ENCODE results near the gene CENPT. TPM values are rescaled to one million over a fixed set of nuclear protein-coding genes. Genes with fewer than 3 reads are reported as not detected.

The CENPT gene
- total and polyA plus RNA-seq, 2 donors from 2014 or later = 25.3 to 42.5 TPM

DNA sequence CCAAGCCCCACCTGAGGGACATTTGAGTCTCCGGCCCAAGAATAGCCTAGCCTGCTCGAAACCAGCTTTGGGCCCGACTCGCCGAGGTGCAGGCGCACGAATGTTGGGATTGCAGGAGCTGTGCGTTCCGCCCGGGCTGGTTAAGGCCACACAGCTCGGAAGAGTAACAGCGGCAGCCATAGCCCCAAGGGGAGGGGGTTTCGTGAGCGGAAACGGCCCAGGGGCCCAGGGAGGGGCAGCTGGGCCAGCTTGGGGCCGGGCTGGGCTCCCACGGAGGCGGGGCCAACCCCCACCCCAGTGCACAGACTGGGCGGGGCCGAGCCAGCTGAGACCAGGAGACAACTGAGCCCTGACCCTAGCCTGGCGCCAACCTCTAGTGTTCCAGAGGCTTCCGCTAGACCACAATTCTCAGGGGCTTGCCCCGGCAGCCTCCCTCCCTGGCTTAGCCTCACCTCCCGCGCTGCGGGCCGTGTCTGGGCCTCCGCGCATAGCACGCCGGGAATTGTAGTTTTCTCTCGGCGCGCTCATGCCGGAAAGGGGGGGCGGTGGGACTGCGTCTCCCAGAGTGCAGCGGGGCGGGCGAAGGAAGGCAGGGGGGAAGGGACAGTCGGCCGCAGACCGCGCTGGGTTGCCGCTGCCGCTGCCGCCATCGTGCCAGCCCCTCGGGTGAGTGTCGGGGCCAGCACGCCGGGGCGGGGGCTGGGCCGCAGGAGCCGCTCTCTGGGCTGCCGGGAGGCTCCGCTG lies 1.0 kb downstream of the CENPT start, which contains the start of gene NUTF2:
NUTF2 (plus strand) TSS at position 614 of the 744 bp plus-strand sequence. CDS start 18,198 bp downstream, outside the sequence.
- H3K4me1 ChIP-seq (ENCODE audit: control insufficient read depth in 2 of 3, insufficient read depth in 2 of 3, low read depth in 1 of 3, low read length in 3 of 3) = peaks cover 14 to 40% (median 34%) of the 10 kb centered on the region in 3 donors
- H3K27me3 ChIP-seq (ENCODE audit: control insufficient read depth, insufficient read depth, low read length) = no peaks in the 10 kb centered on the region
- peak within 1 kb of the TSS; percentile 91 to 98 for H3K27ac ChIP-seq (ENCODE audit: low read depth in 2 of 2, low read length in 2 of 2)
- intact Hi-C loops (cut with DNase I) = no loop called here
- H3K9me3 ChIP-seq (ENCODE audit: control insufficient read depth in 2 of 3, insufficient read depth in 1 of 3, low read length in 3 of 3) = no peaks in the 10 kb centered on the region
- TF ChIP-seq, protein P1, sequence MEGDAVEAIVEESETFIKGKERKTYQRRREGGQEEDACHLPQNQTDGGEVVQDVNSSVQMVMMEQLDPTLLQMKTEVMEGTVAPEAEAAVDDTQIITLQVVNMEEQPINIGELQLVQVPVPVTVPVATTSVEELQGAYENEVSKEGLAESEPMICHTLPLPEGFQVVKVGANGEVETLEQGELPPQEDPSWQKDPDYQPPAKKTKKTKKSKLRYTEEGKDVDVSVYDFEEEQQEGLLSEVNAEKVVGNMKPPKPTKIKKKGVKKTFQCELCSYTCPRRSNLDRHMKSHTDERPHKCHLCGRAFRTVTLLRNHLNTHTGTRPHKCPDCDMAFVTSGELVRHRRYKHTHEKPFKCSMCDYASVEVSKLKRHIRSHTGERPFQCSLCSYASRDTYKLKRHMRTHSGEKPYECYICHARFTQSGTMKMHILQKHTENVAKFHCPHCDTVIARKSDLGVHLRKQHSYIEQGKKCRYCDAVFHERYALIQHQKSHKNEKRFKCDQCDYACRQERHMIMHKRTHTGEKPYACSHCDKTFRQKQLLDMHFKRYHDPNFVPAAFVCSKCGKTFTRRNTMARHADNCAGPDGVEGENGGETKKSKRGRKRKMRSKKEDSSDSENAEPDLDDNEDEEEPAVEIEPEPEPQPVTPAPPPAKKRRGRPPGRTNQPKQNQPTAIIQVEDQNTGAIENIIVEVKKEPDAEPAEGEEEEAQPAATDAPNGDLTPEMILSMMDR (IDR thresholded peaks at IDR 0.05; ENCODE audit: borderline replicate concordance, extremely low read depth, insufficient read depth) = peak; percentile 10
- DNase-seq = peak; percentile 98 to 99 (median 98)
- FAIRE-seq = no peak
- peak within 1 kb of the TSS; percentile 59 to 88 (median 88) for H3K9ac ChIP-seq (ENCODE audit: low read length in 3 of 3)
- peak within 1 kb of the TSS; percentile 71 to 83 (median 79) for H3K4me3 ChIP-seq (ENCODE audit: low read length in 3 of 3)
- no peaks in the 10 kb centered on the region for H3K36me3 ChIP-seq (ENCODE audit: control insufficient read depth in 2 of 3, insufficient read depth in 3 of 3, low read length in 3 of 3)

- Histone ChIP-seq H3K9ac (ENCODE audit: low read length in 3 of 3) (peak overlapping the region; percentile 59 to 88 (median 74)), H3K36me3 (ENCODE audit: control insufficient read depth in 2 of 3, insufficient read depth in 3 of 3, low read length in 3 of 3) (no peaks in the 10 kb centered on the region), H3K27me3 (ENCODE audit: control insufficient read depth, insufficient read depth, low read length) (no peaks in the 10 kb centered on the region), H3K9me3 (ENCODE audit: control insufficient read depth in 2 of 3, insufficient read depth in 1 of 3, low read length in 3 of 3) (no peaks in the 10 kb centered on the region), H3K4me3 (ENCODE audit: low read length in 3 of 3) (peak overlapping the region; percentile 71 to 83 (median 79)), H3K27ac (ENCODE audit: low read depth in 2 of 2, low read length in 2 of 2) (peak overlapping the region; percentile 91 to 98), H3K4me1 (ENCODE audit: control insufficient read depth in 2 of 3, insufficient read depth in 2 of 3, low read depth in 1 of 3, low read length in 3 of 3) (peaks cover 14 to 40% (median 38%) of the 10 kb centered on the region in 3 donors)
- DNase-seq = no peak
- TF ChIP-seq, protein P1 (IDR thresholded peaks at IDR 0.05; ENCODE audit: borderline replicate concordance, extremely low read depth, insufficient read depth) = no peak
- no peak for FAIRE-seq
- intact Hi-C loops (cut with DNase I) = no loop called here
Observed at GRCh38 chr16:67846063-67846319, 1.5 kb downstream of the CENPT start.

DNA sequence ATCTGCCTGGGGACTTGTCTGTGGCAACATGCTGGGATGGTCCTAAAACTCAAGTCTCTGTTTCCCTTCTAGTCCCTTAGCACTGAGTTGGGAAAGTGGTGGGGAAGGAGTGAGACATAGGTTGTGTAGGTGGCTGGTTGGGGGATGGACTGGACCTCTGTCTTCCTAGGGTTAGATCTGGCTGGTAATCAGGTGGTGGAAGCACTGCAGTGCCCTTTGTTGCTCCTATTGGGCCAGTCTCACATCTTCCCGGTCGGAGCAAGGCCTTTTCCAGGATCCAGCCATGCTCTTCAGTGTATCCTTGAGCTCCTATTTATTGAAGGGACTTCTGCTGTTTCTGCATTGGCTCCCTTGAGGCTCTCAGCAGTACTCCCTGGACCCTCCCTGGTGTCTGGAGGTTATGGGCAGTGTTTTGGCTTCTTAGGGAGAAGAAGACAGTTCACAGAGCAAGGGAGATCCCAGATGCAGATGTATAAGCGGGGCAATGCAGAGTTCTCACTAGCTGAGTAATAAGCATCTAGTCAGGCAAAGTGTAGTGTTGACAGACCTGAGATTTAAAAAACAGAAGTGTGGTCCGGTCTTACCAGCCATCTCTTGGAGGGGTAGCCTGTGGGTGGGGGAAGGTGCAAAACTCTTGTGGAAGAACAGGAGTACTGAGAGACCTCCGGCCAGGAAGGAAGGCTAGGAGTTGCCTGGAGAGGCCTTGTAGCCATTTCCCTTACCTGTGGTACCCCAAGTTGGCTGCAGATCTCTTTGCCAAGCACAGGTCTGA lies 2.0 kb downstream of the CENPT start:
- Histone ChIP-seq H3K9me3 (ENCODE audit: control insufficient read depth in 2 of 3, insufficient read depth in 1 of 3, low read length in 3 of 3) (no peaks in the 10 kb centered on the region), H3K9ac (ENCODE audit: low read length in 3 of 3) (peak overlapping the region; percentile 59 to 88 (median 74)), H3K4me1 (ENCODE audit: control insufficient read depth in 2 of 3, insufficient read depth in 2 of 3, low read depth in 1 of 3, low read length in 3 of 3) (peaks cover 14 to 40% (median 38%) of the 10 kb centered on the region in 3 donors), H3K27ac (ENCODE audit: low read depth in 2 of 2, low read length in 2 of 2) (peak overlapping the region; percentile 91 to 98), H3K27me3 (ENCODE audit: control insufficient read depth, insufficient read depth, low read length) (no peaks in the 10 kb centered on the region), H3K4me3 (ENCODE audit: low read length in 3 of 3) (peak overlapping the region; percentile 71 to 83 (median 79)), H3K36me3 (ENCODE audit: control insufficient read depth in 2 of 3, insufficient read depth in 3 of 3, low read length in 3 of 3) (no peaks in the 10 kb centered on the region)
- TF ChIP-seq, protein P1 (IDR thresholded peaks at IDR 0.05; ENCODE audit: borderline replicate concordance, extremely low read depth, insufficient read depth) = no peak
- intact Hi-C loops (cut with DNase I) = no loop called here
- peak in 1 of 5 donors; percentile 55 for DNase-seq
- FAIRE-seq = no peak

All from kidney (tissue), 14 donors.